GM18907 (cell line): Measurements from ENCODE around the gene CH25H.

ENCODE experiments used
- ATAC-seq: cut with Tn5 transposase; IDR thresholded peaks from one replicate; pipeline ENCODE4 v1.9.1; 2021; ENCODE audit warnings: mild to moderate bottlenecking, moderate library complexity; ENCODE audit not compliant: unreplicated experiment

CH25H gene

GRCh38 chr10:89233033-89233432 is 25.9 kb upstream of the CH25H start:
- no peak for ATAC-seq

- no peak for ATAC-seq
These were observed 21.8 kb upstream of the CH25H start for GRCh38 chr10:89228962-89229361.

GRCh38 chr10:89228146-89228545 is 21.0 kb upstream of the CH25H start:
- ATAC-seq = no peak

GRCh38 chr10:89226891-89227290 is 19.8 kb upstream of the CH25H start:
- no peak for ATAC-seq

GRCh38 chr10:89224739-89225443 is 17.8 kb upstream of the CH25H start:
- no peak for ATAC-seq

GRCh38 chr10:89221919-89222318 is 14.8 kb upstream of the CH25H start:
- ATAC-seq = no peak

- ATAC-seq = no peak
These were observed 12.5 kb upstream of the CH25H start for GRCh38 chr10:89219513-89220218.

GRCh38 chr10:89217057-89217990 is 10.2 kb upstream of the CH25H start:
- no peak for ATAC-seq

GRCh38 chr10:89216056-89216455 is 8.9 kb upstream of the CH25H start:
- no peak for ATAC-seq

GRCh38 chr10:89215511-89215910 is 8.4 kb upstream of the CH25H start:
- ATAC-seq = no peak

- no peak for ATAC-seq
These were observed 7.5 kb upstream of the CH25H start for GRCh38 chr10:89214566-89215165.

- ATAC-seq = no peak
These were observed 6.2 kb upstream of the CH25H start for GRCh38 chr10:89213191-89213808.

- no peak for ATAC-seq
These were observed 3.8 kb upstream of the CH25H start for GRCh38 chr10:89210794-89211425.

- no peak for ATAC-seq
These were observed 2.6 kb upstream of the CH25H start for GRCh38 chr10:89209718-89210117.

GRCh38 chr10:89207801-89208551 is 859 bp upstream of the CH25H start:
- ATAC-seq = no peak

GRCh38 chr10:89206402-89207180 is 526 bp downstream of the CH25H start:
- ATAC-seq = no peak

GRCh38 chr10:89204621-89205185 is 2.4 kb downstream of the CH25H start:
- ATAC-seq = no peak

GRCh38 chr10:89203237-89203636 is 3.9 kb downstream of the CH25H start:
- no peak for ATAC-seq
